ENCODE measurements around the gene PADI1. TPM values are rescaled to one million over a fixed set of nuclear protein-coding genes. Genes with fewer than 3 reads are reported as not detected.

The PADI1 gene
- total RNA-seq, 1 experiment from 2014 or later = 0.03 TPM

- no peak for DNase-seq
- H3K36me3 ChIP-seq = no peaks in the 10 kb centered on the region
- H3K27me3 ChIP-seq = peaks cover 2% of the 10 kb centered on the region; the same call in 1 of the 2 replicates
- H3K4me3 ChIP-seq = no peak overlapping the region
- H3K9me3 ChIP-seq = no peaks in the 10 kb centered on the region
These were observed 12.7 kb downstream of the PADI1 start for GRCh38 chr1:17217607-17218006.

GRCh38 chr1:17218939-17219338, 14.0 kb downstream of the PADI1 start:
- no peaks in the 10 kb centered on the region for H3K9me3 ChIP-seq
- H3K27me3 ChIP-seq = peaks cover 2% of the 10 kb centered on the region; the same call in 1 of the 2 replicates
- no peaks in the 10 kb centered on the region for H3K36me3 ChIP-seq
- no peak for DNase-seq
- H3K4me3 ChIP-seq = no peak overlapping the region

- no peaks in the 10 kb centered on the region for H3K9me3 ChIP-seq
- peaks cover 2% of the 10 kb centered on the region; the same call in 1 of the 2 replicates for H3K27me3 ChIP-seq
- no peak for DNase-seq
- no peaks in the 10 kb centered on the region for H3K36me3 ChIP-seq
- no peak overlapping the region for H3K4me3 ChIP-seq
These were observed 15.4 kb downstream of the PADI1 start for GRCh38 chr1:17220287-17220686.

GRCh38 chr1:17222557-17222956, 17.6 kb downstream of the PADI1 start:
- no peak for DNase-seq
- no peak overlapping the region for H3K4me3 ChIP-seq
- H3K9me3 ChIP-seq = no peaks in the 10 kb centered on the region
- H3K27me3 ChIP-seq = peaks cover 2% of the 10 kb centered on the region; the same call in 1 of the 2 replicates
- H3K36me3 ChIP-seq = no peaks in the 10 kb centered on the region

GRCh38 chr1:17224434-17224833, 19.5 kb downstream of the PADI1 start:
- Histone ChIP-seq H3K36me3 (no peaks in the 10 kb centered on the region), H3K27me3 (no peaks in the 10 kb centered on the region; the same call in 1 of the 2 replicates), H3K4me3 (no peak overlapping the region), H3K9me3 (no peaks in the 10 kb centered on the region)
- no peak for DNase-seq

- Histone ChIP-seq H3K36me3 (no peaks in the 10 kb centered on the region), H3K4me3 (no peak overlapping the region), H3K27me3 (no peaks in the 10 kb centered on the region; the same call in 1 of the 2 replicates), H3K9me3 (no peaks in the 10 kb centered on the region)
- no peak for DNase-seq
These were observed 20.2 kb downstream of the PADI1 start for GRCh38 chr1:17225140-17225539.

GRCh38 chr1:17227358-17227915, 22.5 kb downstream of the PADI1 start:
- Histone ChIP-seq H3K36me3 (no peaks in the 10 kb centered on the region), H3K9me3 (no peaks in the 10 kb centered on the region), H3K4me3 (no peak overlapping the region), H3K27me3 (no peaks in the 10 kb centered on the region)
- DNase-seq = no peak

GRCh38 chr1:17228619-17229018, 23.7 kb downstream of the PADI1 start:
- no peak for DNase-seq
- Histone ChIP-seq H3K36me3 (no peaks in the 10 kb centered on the region), H3K27me3 (no peaks in the 10 kb centered on the region), H3K4me3 (no peak overlapping the region), H3K9me3 (no peaks in the 10 kb centered on the region)

- no peaks in the 10 kb centered on the region for H3K9me3 ChIP-seq
- no peaks in the 10 kb centered on the region for H3K36me3 ChIP-seq
- no peaks in the 10 kb centered on the region for H3K27me3 ChIP-seq
- no peak for DNase-seq
- H3K4me3 ChIP-seq = no peak overlapping the region
These were observed 24.5 kb downstream of the PADI1 start for GRCh38 chr1:17229379-17229778.

GRCh38 chr1:17230106-17230505, 25.2 kb downstream of the PADI1 start:
- H3K4me3 ChIP-seq = no peak overlapping the region
- no peak for DNase-seq
- no peaks in the 10 kb centered on the region for H3K9me3 ChIP-seq
- H3K27me3 ChIP-seq = no peaks in the 10 kb centered on the region
- no peaks in the 10 kb centered on the region for H3K36me3 ChIP-seq

- Histone ChIP-seq H3K9me3 (no peaks in the 10 kb centered on the region), H3K4me3 (no peak overlapping the region), H3K27me3 (no peaks in the 10 kb centered on the region), H3K36me3 (no peaks in the 10 kb centered on the region)
- no peak for DNase-seq
These were observed 25.9 kb downstream of the PADI1 start for GRCh38 chr1:17230671-17231310.

GRCh38 chr1:17232759-17233661, 28.1 kb downstream of the PADI1 start:
- Histone ChIP-seq H3K36me3 (no peaks in the 10 kb centered on the region), H3K4me3 (no peak overlapping the region)

GRCh38 chr1:17233675-17234320, 28.9 kb downstream of the PADI1 start:
- H3K36me3 ChIP-seq = no peaks in the 10 kb centered on the region
- peak; percentile 99 for DNase-seq
- no peaks in the 10 kb centered on the region for H3K9me3 ChIP-seq
- H3K4me3 ChIP-seq = no peak overlapping the region
- no peaks in the 10 kb centered on the region for H3K27me3 ChIP-seq

More at GRCh38 chr1:17232759-17233661, 28.1 kb downstream of the PADI1 start:
- DNase-seq = peak; percentile 77
- Histone ChIP-seq H3K27me3 (no peaks in the 10 kb centered on the region), H3K9me3 (no peaks in the 10 kb centered on the region)

GRCh38 chr1:17234405-17234804, 29.5 kb downstream of the PADI1 start:
- Histone ChIP-seq H3K4me3 (no peak overlapping the region), H3K36me3 (no peaks in the 10 kb centered on the region), H3K27me3 (no peaks in the 10 kb centered on the region), H3K9me3 (no peaks in the 10 kb centered on the region)
- DNase-seq = no peak

- Histone ChIP-seq H3K27me3 (no peaks in the 10 kb centered on the region), H3K9me3 (no peaks in the 10 kb centered on the region), H3K36me3 (no peaks in the 10 kb centered on the region), H3K4me3 (no peak overlapping the region)
- DNase-seq = no peak
These were observed 30.4 kb downstream of the PADI1 start for GRCh38 chr1:17235135-17235885.
